Spleen (tissue), 7 donors: ENCODE measurements around the gene RNF138.

Experiments
- CTCF ChIP-seq, 11 experiments: fragments of 200-600 bp in 7 of 11; fragments of 450-650 bp in 4 of 11; sonication (generic) in 4 of 11; IDR thresholded peaks in 8 of 11; conservative IDR thresholded peaks in 3 of 11; 1 replicate in 7 of 11; 2 replicates in 4 of 11; pipeline versions ENCODE4 v1.4.0 to v1.8.0; 2016 to 2021; ENCODE audit warnings: antibody characterized with exemption in 11 of 11, inconsistent platforms in 4 of 11, mild to moderate bottlenecking in 1 of 11
- POLR2A ChIP-seq, 3 donors: fragments of 450-650 bp; IDR thresholded peaks; one replicate each; pipeline ENCODE4 v1.5.1; 2017; ENCODE audit warnings: antibody characterized with exemption in 3 of 3, mild to moderate bottlenecking in 1 of 3
- POLR2AphosphoS5 ChIP-seq, 3 donors: sonication (generic); formaldehyde crosslinking; IDR thresholded peaks; one replicate each; pipeline ENCODE4 v1.5.1; 2017; ENCODE audit warnings: antibody characterized with exemption in 3 of 3
- donor health status: DM: no; HTN: no; CAD: no; lungs with moderate emphysema.
- donor health status: DM: no; HTN: no; CAD: no.
- donor health status: DM: no; HTN: no; CAD: no.

- peak in 1 of 11 experiments; percentile 14 for TF ChIP-seq CTCF (IDR thresholded peaks at IDR 0.05 in 8 of 11, conservative IDR thresholded peaks at IDR 0.05 in 3 of 11)
- peak in 1 of 3 donors; percentile 57 for TF ChIP-seq POLR2A (IDR thresholded peaks at IDR 0.05)
- TF ChIP-seq POLR2AphosphoS5 (IDR thresholded peaks at IDR 0.05), result peak; percentile 88 to 94 (median 89)
These were observed 888 bp downstream of the RNF138 start for GRCh38 chr18:32092422-32093101.
